ENCODE measurements around the gene GFOD2. TPM values are rescaled to one million over a fixed set of nuclear protein-coding genes. Genes with fewer than 3 reads are reported as not detected.

Gene GFOD2
- total RNA-seq, 1 donor from 2014 or later: 12.5 TPM

DNA sequence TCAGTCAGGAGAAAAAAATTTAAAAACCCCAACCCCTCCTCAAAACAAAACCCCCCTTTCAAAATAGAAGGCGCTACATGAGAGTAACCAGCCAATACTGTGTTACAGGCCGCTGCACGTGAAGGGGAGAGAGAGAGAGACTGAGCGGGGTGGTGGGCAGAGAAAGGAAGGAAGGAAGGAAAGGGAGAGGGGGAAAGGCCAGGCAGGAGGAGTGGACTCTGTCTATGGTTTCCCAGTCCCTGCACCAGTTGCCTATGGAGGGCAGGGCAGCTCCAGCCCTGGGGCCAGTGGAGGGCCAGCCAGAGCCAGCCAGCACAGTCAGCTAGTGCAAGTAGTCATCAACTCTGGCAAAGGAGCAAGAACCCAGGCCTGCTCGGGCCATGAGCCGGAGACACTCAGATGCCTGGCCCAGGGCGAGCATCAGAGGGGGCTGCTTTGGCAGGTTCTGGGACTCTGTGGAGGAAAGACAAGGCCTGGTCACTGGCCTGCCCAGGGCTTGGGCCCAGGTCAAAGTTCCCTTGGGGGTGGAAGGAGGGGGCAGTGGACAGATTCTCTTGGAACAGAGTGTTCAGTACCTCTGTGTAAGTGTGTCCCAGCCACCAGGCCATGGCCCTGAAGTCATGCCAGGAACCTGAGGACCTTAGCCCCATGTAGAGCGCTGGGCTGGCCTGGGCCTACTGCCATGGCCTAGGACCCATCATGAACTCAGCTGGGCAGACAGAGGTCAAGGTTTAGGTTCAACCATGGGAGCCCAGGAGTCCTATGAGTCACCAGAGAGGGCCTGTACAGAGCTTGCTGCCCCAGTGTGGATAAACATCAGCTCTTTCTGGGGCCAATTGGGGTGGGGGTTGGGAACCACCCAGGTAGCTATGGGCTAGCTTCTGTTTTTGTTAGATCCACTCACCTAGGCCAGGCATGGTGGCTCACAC is 7.3 kb upstream of the GFOD2 start:
- Histone ChIP-seq H3K27me3 (ENCODE audit: control insufficient read depth in 3 of 3, insufficient read depth in 3 of 3, low read length in 3 of 3) (no peaks in the 10 kb centered on the region), H3K4me3 (ENCODE audit: low read length in 3 of 3) (no peak overlapping the region), H3K36me3 (ENCODE audit: control insufficient read depth in 3 of 3, insufficient read depth in 3 of 3, low read length in 3 of 3) (peaks cover 71 to 77% (median 73%) of the 10 kb centered on the region in 3 donors), H3K27ac (ENCODE audit: low read depth, low read length) (no peak overlapping the region), H3K9me3 (ENCODE audit: control insufficient read depth in 3 of 3, low read length in 3 of 3) (no peaks in the 10 kb centered on the region), H3K9ac (ENCODE audit: low read depth in 1 of 3, low read length in 3 of 3) (no peak overlapping the region), H3K4me1 (ENCODE audit: control insufficient read depth in 3 of 3, insufficient read depth in 3 of 3, low read length in 3 of 3) (no peaks in the 10 kb centered on the region)

DNA sequence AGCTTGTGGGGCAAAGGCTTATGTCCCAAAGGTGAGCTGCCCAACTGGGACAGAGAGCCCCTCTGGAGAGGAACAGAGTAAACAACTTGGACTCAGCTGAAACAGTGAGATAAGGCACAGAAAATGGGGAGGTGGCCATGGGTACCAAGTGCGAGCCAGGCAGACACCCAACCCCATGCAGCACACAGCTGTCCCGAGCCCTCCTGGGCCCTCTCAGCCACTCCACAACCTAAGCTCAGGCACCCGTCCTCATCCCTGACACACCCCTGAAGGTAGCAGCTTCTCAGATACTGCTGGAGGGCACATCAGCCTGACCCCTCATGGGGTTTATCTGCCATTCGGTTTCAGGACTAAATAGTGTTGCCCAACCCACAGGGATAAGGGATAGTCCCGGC is 4.8 kb upstream of the GFOD2 start:
- no peaks in the 10 kb centered on the region for H3K9me3 ChIP-seq (ENCODE audit: control insufficient read depth in 3 of 3, low read length in 3 of 3)
- H3K27me3 ChIP-seq (ENCODE audit: control insufficient read depth in 3 of 3, insufficient read depth in 3 of 3, low read length in 3 of 3): no peaks in the 10 kb centered on the region
- H3K4me3 ChIP-seq (ENCODE audit: low read length in 3 of 3): no peak overlapping the region
- no peak overlapping the region for H3K9ac ChIP-seq (ENCODE audit: low read depth in 1 of 3, low read length in 3 of 3)
- H3K4me1 ChIP-seq (ENCODE audit: control insufficient read depth in 3 of 3, insufficient read depth in 3 of 3, low read length in 3 of 3): peaks cover 9 to 21% (median 9%) of the 10 kb centered on the region in 3 donors
- H3K36me3 ChIP-seq (ENCODE audit: control insufficient read depth in 3 of 3, insufficient read depth in 3 of 3, low read length in 3 of 3): peaks cover 47 to 53% (median 49%) of the 10 kb centered on the region in 3 donors
- H3K27ac ChIP-seq (ENCODE audit: low read depth, low read length): no peak overlapping the region

GRCh38 chr16:67723151-67723910 is 4.2 kb upstream of the GFOD2 start:
- Histone ChIP-seq H3K9me3 (ENCODE audit: control insufficient read depth in 3 of 3, low read length in 3 of 3) (no peaks in the 10 kb centered on the region), H3K4me3 (ENCODE audit: low read length in 3 of 3) (no peak overlapping the region), H3K4me1 (ENCODE audit: control insufficient read depth in 3 of 3, insufficient read depth in 3 of 3, low read length in 3 of 3) (peaks cover 12 to 27% (median 14%) of the 10 kb centered on the region in 3 donors), H3K36me3 (ENCODE audit: control insufficient read depth in 3 of 3, insufficient read depth in 3 of 3, low read length in 3 of 3) (peaks cover 41 to 47% (median 43%) of the 10 kb centered on the region in 3 donors), H3K27ac (ENCODE audit: low read depth, low read length) (no peak overlapping the region), H3K9ac (ENCODE audit: low read depth in 1 of 3, low read length in 3 of 3) (no peak overlapping the region), H3K27me3 (ENCODE audit: control insufficient read depth in 3 of 3, insufficient read depth in 3 of 3, low read length in 3 of 3) (no peaks in the 10 kb centered on the region)

- Histone ChIP-seq H3K27ac (ENCODE audit: low read depth, low read length) (peak overlapping the region; percentile 88), H3K9me3 (ENCODE audit: control insufficient read depth in 3 of 3, low read length in 3 of 3) (no peaks in the 10 kb centered on the region), H3K36me3 (ENCODE audit: control insufficient read depth in 3 of 3, insufficient read depth in 3 of 3, low read length in 3 of 3) (peaks cover 16 to 19% (median 17%) of the 10 kb centered on the region in 3 donors), H3K27me3 (ENCODE audit: control insufficient read depth in 3 of 3, insufficient read depth in 3 of 3, low read length in 3 of 3) (no peaks in the 10 kb centered on the region), H3K4me1 (ENCODE audit: control insufficient read depth in 3 of 3, insufficient read depth in 3 of 3, low read length in 3 of 3) (peaks cover 16 to 31% (median 19%) of the 10 kb centered on the region in 3 donors), H3K9ac (ENCODE audit: low read depth in 1 of 3, low read length in 3 of 3) (peak overlapping the region in 2 of 3 donors; percentile 82 to 95), H3K4me3 (ENCODE audit: low read length in 3 of 3) (peak overlapping the region; percentile 84 to 96 (median 91))
Measured at GRCh38 chr16:67720236-67720635, 1.1 kb upstream of the GFOD2 start.

DNA sequence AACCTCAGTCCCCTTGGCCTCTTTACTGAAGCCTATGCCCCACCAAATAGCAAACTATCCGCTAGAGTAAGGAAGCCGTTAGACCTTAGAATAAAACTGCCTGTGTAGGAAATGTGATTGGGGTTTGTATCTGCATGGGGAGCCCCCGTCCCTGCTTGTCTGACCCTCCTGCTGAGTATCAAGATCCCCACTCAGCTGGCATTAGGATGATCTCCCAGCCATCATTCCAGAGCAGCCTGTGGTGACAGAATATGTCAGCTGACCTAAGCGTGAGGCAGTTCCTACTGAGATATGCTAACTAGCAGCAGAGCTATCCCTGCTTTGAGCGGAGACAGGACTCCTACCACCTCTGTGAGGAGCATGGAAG is 645 bp upstream of the GFOD2 start:
- Histone ChIP-seq H3K4me3 (ENCODE audit: low read length in 3 of 3) (peak overlapping the region; percentile 84 to 96 (median 91)), H3K27ac (ENCODE audit: low read depth, low read length) (peak overlapping the region; percentile 88), H3K9ac (ENCODE audit: low read depth in 1 of 3, low read length in 3 of 3) (peak overlapping the region; percentile 76 to 95 (median 82)), H3K9me3 (ENCODE audit: control insufficient read depth in 3 of 3, low read length in 3 of 3) (no peaks in the 10 kb centered on the region), H3K27me3 (ENCODE audit: control insufficient read depth in 3 of 3, insufficient read depth in 3 of 3, low read length in 3 of 3) (no peaks in the 10 kb centered on the region), H3K4me1 (ENCODE audit: control insufficient read depth in 3 of 3, insufficient read depth in 3 of 3, low read length in 3 of 3) (peaks cover 16 to 31% (median 19%) of the 10 kb centered on the region in 3 donors), H3K36me3 (ENCODE audit: control insufficient read depth in 3 of 3, insufficient read depth in 3 of 3, low read length in 3 of 3) (peaks cover 11 to 14% (median 13%) of the 10 kb centered on the region in 3 donors)

DNA sequence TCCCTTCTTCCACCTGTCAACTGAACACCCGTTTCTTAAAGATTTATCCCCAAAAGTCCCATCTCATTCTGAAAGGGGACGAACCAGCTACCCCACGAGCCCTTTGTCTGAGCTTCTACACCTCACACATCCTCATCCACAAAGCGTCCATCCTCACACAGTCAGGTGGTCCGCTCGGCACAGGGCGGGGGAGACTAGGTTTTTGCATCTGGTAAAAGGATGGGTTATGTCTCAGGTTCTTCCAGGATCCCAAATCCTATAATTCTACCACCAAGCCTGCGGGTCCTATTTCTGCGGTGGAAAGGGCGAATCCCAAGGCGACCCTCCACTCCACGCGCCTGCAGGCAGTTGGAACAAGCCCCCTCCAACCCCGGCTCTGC is 458 bp downstream of the GFOD2 start:
- Histone ChIP-seq H3K4me3 (ENCODE audit: low read length in 3 of 3) (peak overlapping the region; percentile 84 to 96 (median 91)), H3K36me3 (ENCODE audit: control insufficient read depth in 3 of 3, insufficient read depth in 3 of 3, low read length in 3 of 3) (peaks cover 2 to 6% (median 4%) of the 10 kb centered on the region in 3 donors), H3K27me3 (ENCODE audit: control insufficient read depth in 3 of 3, insufficient read depth in 3 of 3, low read length in 3 of 3) (no peaks in the 10 kb centered on the region), H3K9me3 (ENCODE audit: control insufficient read depth in 3 of 3, low read length in 3 of 3) (no peaks in the 10 kb centered on the region), H3K27ac (ENCODE audit: low read depth, low read length) (peak overlapping the region; percentile 88), H3K9ac (ENCODE audit: low read depth in 1 of 3, low read length in 3 of 3) (peak overlapping the region; percentile 82 to 95 (median 82)), H3K4me1 (ENCODE audit: control insufficient read depth in 3 of 3, insufficient read depth in 3 of 3, low read length in 3 of 3) (peaks cover 16 to 31% (median 19%) of the 10 kb centered on the region in 3 donors)

DNA sequence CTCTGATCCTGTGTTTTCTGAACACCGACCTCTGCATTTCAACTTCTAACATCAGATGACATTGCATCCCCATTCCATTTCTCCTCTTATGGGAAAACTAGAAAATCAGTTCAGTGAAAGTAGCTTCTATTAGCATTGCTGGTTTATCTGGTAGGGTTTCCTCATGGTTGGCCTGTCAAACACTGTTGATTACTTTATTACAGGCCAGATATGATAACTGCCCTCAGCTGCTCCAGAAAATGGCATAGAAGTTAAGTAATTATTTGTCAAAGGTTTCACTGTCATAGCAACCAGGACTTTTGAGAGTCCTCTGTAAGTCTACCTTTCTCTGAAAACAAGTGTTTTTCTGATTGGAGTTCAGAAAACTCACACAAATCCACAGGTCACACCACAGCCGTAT is 3.0 kb downstream of the GFOD2 start:
- H3K36me3 ChIP-seq (ENCODE audit: control insufficient read depth in 3 of 3, insufficient read depth in 3 of 3, low read length in 3 of 3): no peaks in the 10 kb centered on the region
- H3K27ac ChIP-seq (ENCODE audit: low read depth, low read length): no peak overlapping the region
- H3K9ac ChIP-seq (ENCODE audit: low read depth in 1 of 3, low read length in 3 of 3): no peak overlapping the region

GRCh38 chr16:67714522-67714921 is 4.6 kb downstream of the GFOD2 start:
- no peak overlapping the region for H3K9ac ChIP-seq (ENCODE audit: low read depth in 1 of 3, low read length in 3 of 3)
- H3K36me3 ChIP-seq (ENCODE audit: control insufficient read depth in 3 of 3, insufficient read depth in 3 of 3, low read length in 3 of 3): no peaks in the 10 kb centered on the region
- no peak overlapping the region for H3K27ac ChIP-seq (ENCODE audit: low read depth, low read length)
- H3K27me3 ChIP-seq (ENCODE audit: control insufficient read depth in 3 of 3, insufficient read depth in 3 of 3, low read length in 3 of 3): no peaks in the 10 kb centered on the region
- no peaks in the 10 kb centered on the region for H3K9me3 ChIP-seq (ENCODE audit: control insufficient read depth in 3 of 3, low read length in 3 of 3)
- H3K4me3 ChIP-seq (ENCODE audit: low read length in 3 of 3): no peak overlapping the region
- peaks cover 7 to 14% (median 10%) of the 10 kb centered on the region in 3 donors for H3K4me1 ChIP-seq (ENCODE audit: control insufficient read depth in 3 of 3, insufficient read depth in 3 of 3, low read length in 3 of 3)

More for the DNA sequence above, 3.0 kb downstream of the GFOD2 start:
- H3K9me3 ChIP-seq (ENCODE audit: control insufficient read depth in 3 of 3, low read length in 3 of 3): no peaks in the 10 kb centered on the region
- H3K27me3 ChIP-seq (ENCODE audit: control insufficient read depth in 3 of 3, insufficient read depth in 3 of 3, low read length in 3 of 3): no peaks in the 10 kb centered on the region
- H3K4me3 ChIP-seq (ENCODE audit: low read length in 3 of 3): no peak overlapping the region
- peaks cover 16 to 29% (median 19%) of the 10 kb centered on the region in 3 donors for H3K4me1 ChIP-seq (ENCODE audit: control insufficient read depth in 3 of 3, insufficient read depth in 3 of 3, low read length in 3 of 3)

DNA sequence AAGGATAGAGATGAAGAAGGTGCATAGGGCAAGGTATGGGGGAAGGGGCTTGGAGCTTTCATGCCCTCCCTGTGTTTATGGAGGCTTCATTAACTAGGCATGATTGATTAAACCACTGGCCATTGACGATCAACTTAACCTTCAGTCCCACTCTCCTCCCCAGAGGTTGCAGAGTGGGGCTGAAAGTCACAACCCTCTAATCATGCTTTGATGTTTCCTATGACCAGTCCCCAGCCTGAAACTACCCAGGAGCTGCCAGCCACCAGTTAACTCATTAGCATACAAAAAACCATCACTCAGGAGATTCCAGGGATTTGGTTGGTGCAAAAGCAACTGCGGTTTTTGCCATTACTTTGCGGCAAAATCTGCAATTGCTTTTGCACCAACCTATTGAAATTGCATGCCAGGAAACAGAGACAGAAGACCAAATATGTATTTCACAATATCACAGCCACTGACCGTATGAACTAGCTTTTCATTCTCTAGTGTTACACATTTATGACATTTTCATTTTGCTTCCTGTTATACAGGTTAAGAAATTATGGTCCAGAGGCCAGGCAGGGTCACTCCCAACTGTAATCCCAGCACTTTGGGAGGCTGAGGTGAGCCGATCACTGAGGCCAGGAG is 5.4 kb downstream of the GFOD2 start:
- no peak overlapping the region for H3K27ac ChIP-seq (ENCODE audit: low read depth, low read length)
- H3K9me3 ChIP-seq (ENCODE audit: control insufficient read depth in 3 of 3, low read length in 3 of 3): no peaks in the 10 kb centered on the region
- H3K4me1 ChIP-seq (ENCODE audit: control insufficient read depth in 3 of 3, insufficient read depth in 3 of 3, low read length in 3 of 3): peaks cover 7 to 10% (median 9%) of the 10 kb centered on the region in 3 donors
- no peaks in the 10 kb centered on the region for H3K36me3 ChIP-seq (ENCODE audit: control insufficient read depth in 3 of 3, insufficient read depth in 3 of 3, low read length in 3 of 3)
- no peak overlapping the region for H3K9ac ChIP-seq (ENCODE audit: low read depth in 1 of 3, low read length in 3 of 3)
- no peak overlapping the region for H3K4me3 ChIP-seq (ENCODE audit: low read length in 3 of 3)
- H3K27me3 ChIP-seq (ENCODE audit: control insufficient read depth in 3 of 3, insufficient read depth in 3 of 3, low read length in 3 of 3): no peaks in the 10 kb centered on the region
